ENCODE data around the gene SMYD3.

Gene SMYD3

GRCh38 chr1:245878585-245878984, 628.5 kb downstream of the SMYD3 start:
- no peak for DNase-seq

DNA sequence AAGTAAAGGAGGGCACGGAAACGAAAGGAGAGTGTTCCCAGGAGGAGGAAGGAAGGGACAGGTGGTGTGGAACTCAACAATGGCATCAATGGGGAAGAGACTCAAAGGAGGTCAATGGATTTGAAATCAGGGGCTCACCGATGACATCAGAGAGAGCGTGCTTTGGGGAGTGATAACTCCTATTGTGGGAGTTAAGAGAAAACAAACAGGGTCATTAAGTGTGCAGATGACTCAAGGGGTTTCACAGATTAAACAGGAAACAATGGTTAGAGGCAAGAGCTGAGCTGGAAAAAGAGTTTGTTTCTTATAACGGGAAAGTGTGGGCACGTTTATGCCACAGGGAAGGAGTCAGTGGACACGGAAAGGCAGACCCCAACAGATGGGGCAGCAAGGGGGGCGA, 629.1 kb downstream of the SMYD3 start:
- DNase-seq = no peak

- DNase-seq = no peak
Measured at GRCh38 chr1:245876586-245876985, 630.5 kb downstream of the SMYD3 start.

DNA sequence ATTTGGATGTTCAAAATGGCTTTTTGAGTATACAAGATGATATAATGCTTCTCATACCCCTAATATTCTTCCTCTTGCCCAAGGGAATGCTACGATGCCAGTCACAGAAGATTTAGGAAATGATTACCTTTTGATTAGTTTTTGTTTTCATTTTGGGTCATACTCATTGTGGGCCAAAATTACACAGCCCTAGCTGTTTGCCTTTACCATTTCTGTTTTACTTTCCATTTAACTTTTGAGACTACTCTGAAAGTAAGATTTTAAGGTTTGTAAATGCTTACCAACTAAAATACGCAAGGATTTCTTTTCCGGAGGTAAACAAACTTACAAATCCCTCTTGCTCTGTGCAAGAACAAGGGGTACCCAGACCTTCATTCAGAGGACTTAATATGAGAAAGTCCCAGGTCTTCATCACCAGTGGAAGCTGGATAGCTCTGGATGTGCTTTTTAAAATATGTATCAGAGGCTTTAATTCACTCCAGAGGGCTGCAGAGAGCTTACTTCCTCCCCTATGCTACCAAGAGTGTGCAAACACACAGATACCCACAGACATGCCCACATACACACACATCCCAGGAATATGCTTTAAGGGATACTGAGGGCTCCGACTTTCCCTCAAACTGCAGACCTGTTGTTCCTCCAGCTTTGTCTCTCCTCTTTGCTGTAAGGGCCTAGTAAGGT, 631.4 kb downstream of the SMYD3 start:
- no peak for DNase-seq

- DNase-seq = no peak
Measured at GRCh38 chr1:245874942-245875580, 632.0 kb downstream of the SMYD3 start.

GRCh38 chr1:245873883-245874671, 633.0 kb downstream of the SMYD3 start:
- no peak for DNase-seq

DNA sequence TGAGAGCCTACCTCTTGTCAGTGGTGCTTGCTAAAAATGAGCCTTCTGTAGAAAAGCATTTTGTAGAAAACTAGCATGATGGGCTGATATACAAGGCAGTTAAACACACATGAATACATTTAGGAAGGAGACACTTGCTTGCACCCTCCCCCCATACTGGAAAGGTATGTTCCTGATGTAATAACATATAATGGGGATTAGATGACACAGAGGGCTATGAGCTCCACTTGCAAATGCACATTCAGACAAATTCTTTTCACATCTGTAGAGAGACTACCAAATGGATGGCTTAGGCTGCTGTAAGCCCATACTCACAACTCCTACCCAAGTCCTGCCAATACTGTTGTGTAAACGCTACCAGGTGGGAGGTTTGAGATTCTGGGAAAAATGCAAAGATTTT, 634.0 kb downstream of the SMYD3 start:
- no peak for DNase-seq

GRCh38 chr1:245872475-245872874, 634.6 kb downstream of the SMYD3 start:
- DNase-seq = no peak

DNA sequence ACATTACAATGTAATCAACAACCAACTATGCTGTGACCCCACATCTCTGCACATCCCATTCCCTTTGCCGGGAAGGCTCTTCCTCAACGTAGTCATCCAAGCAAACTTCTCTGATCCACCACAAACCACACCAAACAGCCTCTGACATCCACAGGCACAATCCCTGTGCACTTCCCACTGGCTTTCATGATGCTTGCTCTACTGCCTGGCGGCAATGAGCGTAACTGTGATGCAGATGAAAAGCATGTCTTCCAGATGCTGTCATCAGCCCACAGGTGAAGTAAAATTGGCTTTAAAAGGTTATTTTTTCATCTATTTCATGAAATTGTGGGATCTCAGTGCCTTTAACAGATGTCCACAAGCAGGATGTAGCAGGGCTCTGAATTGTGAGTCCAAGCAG, 635.2 kb downstream of the SMYD3 start:
- DNase-seq = no peak

DNA sequence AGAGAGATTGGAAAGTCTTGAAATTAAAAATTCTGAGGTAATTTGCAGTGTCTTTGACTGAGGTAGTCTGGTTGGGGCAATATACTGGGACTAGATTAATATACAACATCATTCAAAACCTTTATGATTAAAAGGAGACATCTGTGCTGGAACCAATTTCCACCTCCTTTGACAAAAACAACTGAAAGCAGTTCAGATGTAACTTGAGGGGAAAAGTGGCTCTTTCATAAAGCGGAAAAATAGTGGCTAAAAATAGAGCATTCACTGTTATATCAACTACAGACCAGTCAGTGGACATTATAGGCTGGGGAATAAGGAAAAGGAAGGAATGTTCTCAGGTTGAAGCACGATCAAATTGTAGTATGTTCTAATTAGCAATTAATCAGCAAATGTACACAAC, 635.9 kb downstream of the SMYD3 start:
- DNase-seq = no peak

DNA sequence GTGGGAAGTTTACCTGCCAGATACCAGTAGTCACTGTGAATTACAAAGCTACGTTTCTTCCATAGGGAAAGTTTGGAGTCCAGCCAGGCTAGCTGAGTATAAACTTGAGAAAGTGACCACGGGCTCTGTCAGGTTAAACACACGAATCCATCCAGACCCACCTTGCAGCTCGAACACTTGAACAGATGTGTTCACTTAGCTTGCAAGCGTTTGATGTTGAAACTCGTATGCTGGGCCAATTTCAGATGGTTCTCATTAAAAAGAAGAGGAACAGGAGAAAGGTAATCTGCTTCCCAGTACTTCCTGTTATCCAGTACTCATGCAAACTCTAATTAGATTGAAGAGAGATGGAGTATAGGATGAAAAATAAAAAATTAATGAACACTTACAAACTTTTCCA, 636.4 kb downstream of the SMYD3 start:
- no peak for DNase-seq

DNA sequence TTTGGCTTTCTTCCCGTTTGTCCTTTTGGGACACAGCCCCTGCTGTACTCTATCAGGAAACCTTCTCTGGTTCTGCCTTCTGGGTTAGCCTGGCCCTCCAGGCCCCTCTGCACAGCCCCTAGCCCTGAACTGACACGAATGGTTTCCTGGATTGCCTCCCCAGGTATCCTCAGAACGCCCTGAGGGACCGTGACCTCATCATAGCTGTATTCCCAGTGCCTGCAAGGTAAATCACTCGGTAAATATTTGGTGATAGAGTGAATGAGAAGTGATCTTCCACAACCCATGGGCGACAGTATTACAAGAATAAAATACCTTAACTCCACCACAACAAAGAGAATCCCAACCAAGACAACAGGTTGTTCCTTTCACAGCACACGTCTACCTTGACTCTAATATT, 637.2 kb downstream of the SMYD3 start:
- DNase-seq = no peak

- no peak for DNase-seq
Measured at GRCh38 chr1:245867738-245868137, 639.3 kb downstream of the SMYD3 start.

GRCh38 chr1:245864872-245865271, 642.2 kb downstream of the SMYD3 start:
- DNase-seq = no peak

DNA sequence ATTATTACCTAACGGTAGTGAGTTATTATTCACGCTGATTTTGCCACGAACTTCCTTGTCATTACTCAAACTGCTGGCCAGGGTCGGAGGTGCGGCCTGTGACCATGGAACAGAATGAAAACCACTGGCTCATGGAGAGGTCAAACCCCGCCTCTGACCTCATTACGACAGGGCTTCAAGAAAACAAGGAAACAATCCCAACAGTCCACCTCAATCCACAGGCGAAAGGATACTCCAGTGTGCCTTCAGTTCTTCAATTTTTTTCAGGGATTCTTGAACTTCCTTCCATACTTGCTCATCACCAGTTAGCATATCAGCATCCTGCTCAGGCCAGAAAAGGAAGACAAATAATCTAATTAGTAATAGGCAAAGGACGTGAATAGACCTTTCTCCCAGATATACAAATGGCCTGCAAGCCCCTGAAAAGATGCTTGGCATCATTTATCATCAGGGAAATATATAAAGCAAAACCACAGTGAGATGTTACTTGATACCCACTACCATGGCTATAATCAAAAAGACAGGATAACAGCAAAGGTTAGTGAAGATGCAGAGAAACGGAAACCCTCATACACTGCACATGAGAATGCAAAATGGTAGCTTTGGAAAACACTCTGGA, 643.4 kb downstream of the SMYD3 start:
- no peak for DNase-seq

DNA sequence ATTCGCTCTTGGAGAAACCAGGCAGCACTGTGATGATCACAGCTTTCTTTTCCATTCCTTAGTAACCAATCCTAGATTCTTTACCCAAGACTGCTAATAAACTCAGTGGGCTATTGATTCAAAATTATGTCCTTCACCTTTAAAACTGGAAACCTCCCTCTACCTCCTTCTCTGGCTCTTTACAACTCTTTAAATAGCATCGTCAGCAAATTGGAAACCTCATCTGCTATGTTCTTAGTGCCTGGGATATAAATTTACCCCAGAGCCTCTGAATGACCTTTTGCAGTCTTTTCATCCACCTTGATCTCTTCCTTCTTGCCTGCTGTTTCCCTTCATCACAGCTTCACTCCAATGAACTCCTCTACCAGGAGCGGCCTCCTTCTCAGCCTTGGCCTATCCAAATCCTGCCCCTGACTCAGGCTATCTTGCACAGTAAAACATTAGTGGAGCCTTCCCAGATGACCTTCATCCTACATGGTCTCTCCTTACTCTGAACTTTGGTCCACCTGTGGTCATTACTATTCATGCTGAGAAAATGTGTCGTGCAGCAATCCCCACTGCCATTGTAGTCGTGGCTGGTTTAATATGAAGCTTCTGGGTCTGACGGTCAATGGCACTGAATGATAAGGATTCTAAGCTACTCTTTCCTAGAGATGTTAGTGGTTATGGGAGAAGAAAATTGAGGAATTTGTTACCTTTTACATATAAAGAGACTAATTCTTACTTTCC, 644.1 kb downstream of the SMYD3 start:
- no peak for DNase-seq

DNA sequence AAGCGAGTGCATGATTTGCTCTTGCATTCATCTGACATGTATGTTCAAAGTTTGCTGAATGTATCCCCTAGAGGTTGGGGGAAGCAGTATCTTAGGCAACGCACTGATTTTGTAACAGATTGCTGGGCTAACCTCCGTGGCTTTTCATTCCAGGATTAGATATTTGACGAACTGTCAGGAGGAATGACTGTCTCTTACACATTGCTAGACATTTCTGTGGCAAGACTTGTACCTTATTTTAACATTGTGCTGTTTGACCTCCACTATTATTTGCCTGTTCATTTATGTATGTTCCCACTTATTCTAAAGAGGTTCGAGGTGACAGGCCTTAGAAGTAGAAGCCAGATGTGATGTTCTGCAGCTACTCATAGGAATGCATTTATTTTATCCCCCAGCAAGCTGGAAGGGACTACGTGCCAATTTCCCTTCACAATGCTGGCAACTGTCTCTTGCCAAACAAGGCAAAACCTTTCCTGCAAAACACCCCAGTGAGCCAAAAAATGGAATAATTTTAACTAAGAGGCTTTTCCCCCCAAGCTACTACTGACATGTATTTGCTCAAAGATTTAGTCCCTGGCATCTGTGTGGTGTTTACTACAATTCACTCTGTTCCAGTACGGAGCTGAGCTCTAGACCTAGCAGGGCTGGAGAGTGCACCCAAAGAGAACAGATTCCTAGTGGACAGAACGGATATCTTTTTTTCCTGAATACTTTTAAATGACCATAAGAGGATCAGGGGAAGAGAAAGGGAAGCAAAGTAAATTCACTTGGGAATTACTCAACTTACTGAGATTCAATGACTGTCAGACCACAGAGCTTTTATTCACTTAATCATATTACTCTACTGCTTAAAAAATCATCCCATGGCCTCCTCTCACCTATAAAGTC, 646.2 kb downstream of the SMYD3 start:
- no peak for DNase-seq

GRCh38 chr1:245859493-245860114, 647.5 kb downstream of the SMYD3 start:
- DNase-seq = no peak

GRCh38 chr1:245858722-245859492, 648.2 kb downstream of the SMYD3 start:
- DNase-seq = no peak

DNA sequence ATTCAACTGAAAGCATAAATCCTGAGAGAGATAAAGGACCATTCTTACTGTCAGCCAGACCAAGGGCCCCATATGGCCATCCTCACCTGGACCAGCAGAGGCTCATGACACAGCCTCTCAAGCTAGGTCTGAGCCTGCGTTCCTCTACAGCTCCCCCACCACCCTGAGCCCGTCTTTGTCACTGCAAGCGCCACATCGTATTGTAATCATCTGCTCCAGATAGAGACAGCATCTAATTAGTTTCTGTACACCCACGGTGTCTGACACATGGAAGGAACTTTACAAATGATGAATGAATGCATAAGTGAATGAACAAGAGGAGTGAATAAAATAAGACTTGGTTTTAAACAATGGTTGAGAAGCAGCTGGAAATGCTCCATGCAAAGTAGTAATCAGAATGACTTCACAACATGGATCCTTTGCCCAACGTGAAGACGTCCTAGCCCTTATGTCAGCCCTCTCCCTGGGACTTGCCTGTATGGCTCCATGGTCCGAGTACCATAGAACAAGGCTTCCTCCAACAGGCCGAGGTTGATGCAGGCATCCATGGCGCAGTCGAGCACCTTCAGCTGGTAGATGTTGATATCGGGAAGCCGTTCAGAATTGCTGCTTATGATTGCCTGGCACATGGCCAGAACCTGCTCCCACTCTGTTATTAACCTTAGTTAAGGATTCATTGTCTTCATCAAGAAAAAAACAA, 648.9 kb downstream of the SMYD3 start:
- peak; percentile 63 for DNase-seq
